Stimulated activated naive CD4-positive, alpha-beta T cell (primary cell): Measurements from ENCODE around the gene GOLGA6A.
"Not testable (repeated sequence)": the region's sequence is repeated elsewhere in the genome, so short reads cannot be mapped to it uniquely, and the experiment has no call there.

Source experiments
- DNase-seq, 6 experiments: peaks; one replicate each; lab custom pipeline; 2025; lab: John Stamatoyannopoulos, UW

Gene GOLGA6A, protein sequence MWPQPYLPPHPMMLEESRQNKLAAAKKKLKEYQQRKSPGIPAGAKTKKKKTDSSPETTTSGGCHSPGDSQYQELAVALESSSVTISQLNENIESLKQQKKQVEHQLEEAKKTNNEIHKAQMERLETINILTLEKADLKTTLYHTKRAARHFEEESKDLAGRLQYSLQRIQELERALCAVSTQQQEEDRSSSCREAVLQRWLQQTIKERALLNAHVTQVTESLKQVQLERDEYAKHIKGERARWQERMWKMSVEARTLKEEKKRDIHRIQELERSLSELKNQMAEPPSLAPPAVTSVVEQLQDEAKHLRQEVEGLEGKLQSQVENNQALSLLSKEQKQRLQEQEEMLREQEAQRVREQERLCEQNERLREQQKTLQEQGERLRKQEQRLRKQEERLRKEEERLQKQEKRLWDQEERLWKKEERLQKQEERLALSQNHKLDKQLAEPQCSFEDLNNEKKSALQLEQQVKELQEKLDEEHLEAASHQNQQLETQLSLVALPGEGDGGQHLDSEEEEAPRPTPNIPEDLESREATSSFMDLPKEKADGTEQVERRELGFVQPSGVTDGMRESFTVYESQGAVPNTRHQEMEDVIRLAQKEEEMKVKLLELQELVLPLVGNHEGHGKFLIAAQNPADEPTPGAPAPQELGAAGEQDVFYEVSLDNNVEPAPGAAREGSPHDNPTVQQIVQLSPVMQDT

DNA sequence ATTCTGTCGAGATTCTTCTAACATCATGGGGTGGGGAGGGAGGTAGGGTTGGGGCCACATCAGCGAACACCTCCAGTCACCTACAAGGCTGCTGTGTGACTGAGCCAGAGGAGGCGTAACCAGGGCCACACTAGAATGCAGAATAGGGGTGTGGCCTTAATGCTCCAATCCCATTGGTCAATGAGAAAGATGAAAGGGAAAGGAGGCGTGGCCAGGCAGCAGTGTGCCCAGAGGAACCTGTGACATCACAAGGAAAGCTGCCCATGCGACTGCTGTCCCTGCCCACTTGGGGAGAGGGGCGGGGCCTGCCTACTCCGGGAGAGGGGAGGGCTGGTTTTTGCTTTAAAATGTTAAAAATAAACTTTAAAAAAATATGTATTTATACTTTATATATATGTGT, at the start of gene GOLGA6A:
GOLGA6A (minus strand) TSS at position 101 of the 400 bp plus-strand sequence; CDS start at position 60, 41 bp downstream.
- not testable (repeated sequence) for DNase-seq

DNA sequence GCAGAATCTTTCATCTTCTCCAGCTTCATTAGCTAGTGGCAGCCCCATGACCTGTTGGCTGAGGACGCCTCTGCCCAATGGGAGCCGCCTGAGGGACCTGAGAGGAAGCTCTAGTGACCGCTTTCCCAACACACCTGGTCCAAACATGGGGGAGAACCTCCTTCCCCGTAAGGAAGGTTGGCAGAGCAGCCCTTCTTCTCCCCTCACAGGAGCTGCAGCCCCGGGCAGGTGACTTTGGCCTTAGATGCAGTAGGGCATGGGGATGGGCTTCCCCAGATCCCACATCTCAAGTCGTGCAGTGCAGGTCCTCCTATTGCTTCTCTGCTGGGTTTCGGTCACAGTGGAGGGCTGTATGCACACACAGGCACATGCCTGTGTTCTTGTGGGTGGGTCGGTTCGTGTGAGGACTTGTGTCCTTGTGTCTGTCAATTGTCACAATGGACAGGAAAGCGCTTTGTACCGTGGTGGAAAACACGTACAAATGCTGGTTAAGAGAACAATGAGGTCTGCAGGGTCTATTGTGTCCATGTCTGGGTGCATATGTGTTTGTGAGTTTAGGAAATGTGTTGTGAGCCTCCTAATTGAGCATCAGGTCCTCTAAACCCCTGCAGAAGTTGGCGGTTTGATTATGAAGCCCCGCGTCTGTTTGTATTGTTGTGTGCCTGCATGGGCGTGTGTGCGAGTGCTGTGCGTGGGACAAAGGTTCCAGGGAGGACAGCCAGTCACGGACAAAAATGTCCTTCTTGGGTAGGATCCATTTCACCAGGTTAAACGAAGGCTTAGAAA, 49.5 kb upstream of the GOLGA6A start:
- DNase-seq = no peak

DNA sequence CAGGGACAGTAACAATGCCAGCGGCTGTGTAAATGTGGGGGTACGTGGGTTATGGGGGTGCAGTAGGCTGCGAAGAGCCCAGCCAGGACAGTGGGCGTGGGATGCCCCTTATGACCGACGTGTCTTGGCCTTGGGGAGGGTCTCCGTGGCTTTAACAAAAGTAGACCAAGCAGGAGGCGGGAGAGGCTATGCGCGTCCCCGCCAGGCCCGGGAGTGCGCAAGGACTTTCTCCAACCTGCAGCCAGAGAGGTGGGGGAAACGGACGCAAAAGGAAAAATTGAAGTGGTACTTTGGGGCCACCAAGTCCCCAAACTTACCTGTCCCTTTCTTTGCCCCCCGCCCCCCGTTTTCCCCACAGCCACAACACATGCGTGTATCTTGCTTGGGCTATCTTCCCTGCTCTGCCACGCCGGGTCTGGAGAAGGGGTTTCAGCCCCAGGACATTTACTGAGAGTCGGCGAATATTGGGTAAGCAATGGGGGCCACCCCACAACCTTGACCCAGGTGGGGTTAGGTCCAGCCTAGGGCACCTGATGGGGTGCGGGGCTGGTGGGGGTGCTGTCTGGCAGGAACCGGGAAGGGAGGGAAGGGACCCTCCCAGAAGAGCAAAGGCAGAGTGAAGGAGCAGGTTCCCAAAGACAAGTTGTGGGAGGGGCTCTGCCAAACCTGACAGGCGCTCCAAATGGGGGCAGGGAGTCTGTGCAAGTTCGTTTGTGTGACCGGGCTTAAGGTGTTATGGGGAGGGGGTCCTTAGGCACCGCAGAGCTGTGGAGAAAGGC, 48.7 kb upstream of the GOLGA6A start:
- DNase-seq = no peak

DNA sequence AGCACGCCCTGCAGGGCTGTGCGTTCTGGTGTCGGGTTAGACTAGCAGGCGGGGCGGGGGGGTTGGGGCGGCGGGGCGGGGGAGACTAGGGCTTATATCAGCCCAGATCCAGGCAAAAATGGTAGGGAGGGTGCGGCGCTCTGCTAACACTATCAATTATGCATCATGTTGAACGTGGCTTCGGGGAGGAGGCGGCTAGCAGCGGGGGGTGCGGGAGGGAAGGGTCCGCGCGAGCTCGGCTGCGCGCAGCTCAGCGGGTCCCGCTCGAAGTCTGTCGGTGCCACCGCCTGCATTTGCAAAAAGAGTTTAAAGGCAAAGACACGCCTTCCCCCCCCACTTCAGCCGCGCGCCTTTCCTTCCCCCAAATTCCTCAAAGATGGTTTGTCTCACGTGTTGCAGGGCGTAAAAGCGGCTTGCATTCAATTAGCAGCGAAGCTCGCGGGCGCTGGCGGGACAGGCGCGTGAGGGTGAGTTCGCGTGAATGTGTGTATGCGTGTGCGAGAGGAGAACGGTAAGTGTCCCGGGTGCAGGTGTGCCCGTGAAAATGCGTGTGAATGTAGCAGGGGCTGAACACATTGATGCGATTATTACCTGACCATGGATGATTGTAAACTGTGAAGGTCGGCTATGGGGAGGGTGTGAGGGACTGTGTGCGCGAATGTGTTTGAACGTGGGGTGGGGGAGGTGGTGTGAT, 48.0 kb upstream of the GOLGA6A start, which contains the start of gene ISLR2:
ISLR2 (plus strand) TSS at position 432 of the 694 bp plus-strand sequence. CDS start 2,169 bp downstream, outside the sequence.
- no peak for DNase-seq

DNA sequence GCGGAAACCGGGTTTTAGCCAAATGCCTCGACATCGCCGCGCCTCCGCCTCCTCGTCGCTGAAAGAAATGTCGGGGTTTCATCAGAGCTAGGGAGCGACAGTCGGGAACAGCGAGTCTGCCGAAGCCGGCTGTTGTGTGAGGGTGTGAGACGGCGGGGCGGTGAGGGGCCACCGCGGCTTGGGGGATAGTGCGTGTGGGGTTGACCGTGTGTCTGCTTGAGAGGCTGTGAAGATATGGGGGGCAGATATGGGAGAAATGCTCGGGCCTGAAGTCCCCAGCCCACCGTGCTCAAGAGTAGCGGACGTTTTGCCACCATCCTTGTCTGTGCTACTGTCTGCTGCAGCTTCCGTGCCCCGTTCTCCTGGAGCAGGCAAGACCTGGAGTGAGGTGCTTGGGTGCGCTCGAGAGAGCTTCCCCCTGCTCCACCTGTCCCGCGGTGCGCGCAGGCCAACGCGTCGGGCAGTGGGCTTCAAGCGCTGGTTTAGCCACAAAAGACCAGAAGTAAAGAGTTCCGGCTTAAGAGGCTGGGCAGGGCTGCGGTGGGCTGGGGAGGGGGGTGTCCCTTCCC, 47.3 kb upstream of the GOLGA6A start:
- DNase-seq = no peak

DNA sequence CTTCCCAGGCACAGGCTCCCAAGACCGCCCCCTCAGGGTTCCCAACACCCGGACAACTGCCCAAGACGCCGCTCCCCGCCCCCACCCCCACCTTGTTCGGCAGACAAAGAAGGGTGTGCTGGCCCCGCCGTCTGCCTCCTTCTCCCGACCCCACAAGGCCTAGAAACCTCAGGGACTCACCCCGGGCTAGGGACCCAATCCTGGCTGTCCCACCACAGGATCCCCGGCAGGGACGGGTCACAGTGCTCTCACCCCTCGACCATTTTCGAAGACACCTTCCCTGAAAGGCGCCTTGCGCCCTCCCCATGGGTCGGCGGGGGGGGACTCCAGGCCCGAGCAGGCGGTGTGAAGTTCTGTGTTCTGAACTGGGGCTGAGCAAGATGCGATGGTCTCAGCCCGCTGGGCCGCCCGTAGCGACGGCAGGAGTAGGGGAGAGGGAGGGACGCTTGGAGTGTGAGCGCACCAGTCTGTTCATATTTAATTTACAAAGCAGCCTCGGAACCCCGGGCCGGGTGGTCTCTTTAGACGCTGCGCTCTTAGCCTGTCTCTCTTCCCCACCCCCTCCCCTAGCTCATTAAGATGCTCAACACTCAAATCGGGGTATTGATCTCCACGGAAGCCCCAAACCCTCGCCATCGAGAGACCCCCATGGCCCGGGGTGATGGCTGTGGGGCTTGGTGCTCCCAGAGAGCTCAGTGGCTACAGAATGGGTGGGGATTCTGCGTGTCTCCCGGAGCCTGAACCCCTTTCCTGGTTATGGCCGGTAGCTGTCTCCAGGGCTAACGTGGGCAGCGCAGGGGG, 46.6 kb upstream of the GOLGA6A start:
- DNase-seq = no peak

DNA sequence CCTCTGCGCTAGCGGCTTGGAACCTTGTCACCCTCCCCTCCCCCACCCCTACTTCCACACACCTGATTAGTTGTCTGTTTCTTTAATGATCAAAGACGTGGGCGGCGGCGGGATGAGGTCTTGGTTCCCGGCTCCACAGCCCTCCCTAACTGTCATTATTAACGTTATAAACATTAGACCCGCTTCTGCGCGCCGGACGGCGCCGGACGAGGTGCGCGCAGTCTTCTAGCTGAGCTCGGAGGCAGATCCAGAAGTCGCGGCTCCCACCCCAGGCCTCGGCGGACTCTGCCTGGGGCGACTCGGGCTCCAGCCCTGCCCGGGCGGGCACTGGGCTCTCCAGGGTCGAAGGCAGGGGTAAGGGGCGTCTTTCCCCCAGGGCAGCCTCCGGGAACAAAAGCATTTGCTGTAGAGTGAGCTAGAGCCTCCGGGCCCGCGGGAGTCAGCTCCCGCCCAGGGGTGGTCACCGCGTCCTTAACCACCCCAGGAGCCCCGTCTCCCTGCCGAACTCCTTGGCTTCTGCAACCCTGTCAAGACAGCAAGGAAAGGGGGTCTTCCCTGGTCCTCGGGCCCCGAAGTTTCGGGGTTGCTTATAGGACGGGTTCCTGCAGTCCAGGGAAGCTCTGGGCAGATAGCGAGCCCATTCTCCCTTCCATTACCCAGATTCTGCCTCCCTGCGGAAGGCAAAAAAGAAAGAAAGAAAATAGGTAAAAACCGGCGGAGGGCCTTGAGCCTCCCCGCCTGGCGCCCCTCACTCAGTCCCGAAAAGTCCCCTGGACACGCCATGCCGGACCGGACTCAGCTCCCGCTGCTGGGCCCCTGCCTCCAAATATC, 45.8 kb upstream of the GOLGA6A start:
- DNase-seq = no peak

DNA sequence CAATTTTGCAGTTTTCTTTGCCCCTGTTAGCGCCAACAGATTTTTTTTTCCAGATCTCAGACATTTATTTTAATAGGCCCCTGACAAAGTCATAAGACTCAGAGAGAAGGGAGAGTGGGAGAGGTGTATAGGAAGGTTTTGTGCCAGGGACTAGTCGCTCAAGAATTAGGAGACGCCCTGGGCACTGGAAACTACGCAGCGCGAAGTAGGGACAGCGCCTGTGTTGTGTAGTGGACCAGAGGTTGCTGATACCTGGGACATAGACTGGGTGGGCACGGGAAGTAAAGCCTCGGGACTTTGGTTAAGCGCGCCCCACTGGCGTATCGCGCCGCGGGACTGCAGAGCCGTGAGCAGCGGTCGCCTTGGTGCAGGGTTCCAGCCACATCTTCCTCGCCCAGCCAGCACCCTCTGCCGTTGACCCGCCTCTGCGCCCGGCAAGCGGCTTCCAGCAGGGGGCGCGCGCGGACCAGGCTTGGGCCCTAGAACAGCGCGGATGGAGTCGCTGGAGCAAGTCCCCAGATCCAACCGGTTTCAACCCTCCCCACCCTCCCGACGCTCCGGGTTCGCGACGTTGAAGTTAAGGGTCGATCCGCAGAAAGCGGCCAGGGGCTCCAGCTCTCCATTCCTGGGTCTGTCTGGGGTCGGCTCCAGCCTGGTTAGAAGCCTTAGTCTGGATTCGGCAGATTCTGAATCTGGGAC, 45.1 kb upstream of the GOLGA6A start:
- peak; percentile 47 to 81 (median 72) for DNase-seq

DNA sequence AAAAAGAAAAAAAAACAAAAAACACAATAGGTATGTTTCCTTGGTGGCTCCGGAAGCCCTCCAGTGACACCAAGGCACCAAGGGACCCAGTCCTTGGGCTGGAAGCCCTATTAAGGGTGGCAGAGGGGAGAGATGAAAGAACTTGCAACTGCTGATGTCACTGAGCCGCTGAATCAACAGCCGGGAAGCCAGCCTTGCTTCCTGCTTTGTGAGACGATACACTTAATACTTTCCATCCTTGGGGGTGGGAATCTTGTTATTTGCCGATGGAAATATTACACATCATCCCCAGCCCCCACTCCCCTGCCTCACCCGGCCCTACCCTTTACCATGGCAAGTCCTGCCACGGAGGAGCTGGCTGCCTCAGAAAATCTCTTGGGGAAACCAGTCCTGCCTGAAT, 42.4 kb upstream of the GOLGA6A start:
- no peak for DNase-seq

DNA sequence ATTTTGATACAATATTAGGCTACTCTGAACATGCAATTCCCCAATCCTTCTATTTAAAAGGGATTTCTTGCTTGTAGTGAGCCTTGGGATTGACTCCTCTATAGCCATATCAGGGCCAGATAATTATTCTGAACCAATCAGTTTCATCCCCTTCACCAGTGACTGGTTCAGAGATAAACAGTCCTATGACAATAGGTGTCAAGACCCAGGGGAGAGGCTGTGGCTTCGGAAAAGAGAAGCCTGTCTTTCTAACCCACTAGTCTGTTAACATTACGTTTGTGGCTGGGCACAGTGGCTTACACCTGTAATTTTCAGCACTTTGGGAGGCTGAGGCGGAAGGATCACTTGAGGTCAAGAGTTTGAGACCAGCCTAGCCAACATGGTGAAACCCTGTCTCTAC, 41.8 kb upstream of the GOLGA6A start:
- DNase-seq = no peak

DNA sequence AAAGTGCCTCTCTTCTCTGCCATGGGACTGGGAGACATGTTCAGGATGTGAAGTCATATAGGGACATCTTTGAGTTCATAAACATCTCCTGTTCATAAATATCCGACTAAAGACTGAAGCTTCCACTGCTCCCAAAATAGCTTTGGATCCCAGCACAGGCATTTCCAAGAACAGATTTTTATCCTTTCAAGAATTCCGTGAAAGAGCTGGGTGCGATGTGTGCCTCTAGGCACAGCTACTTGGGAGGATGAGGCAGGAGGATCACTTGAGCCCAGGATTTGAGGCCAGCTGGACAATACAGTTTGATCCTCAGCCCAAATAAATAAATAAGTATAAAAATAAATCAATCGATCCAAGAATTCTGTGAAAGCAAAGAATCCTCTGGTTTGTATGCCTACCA, 41.3 kb upstream of the GOLGA6A start:
- DNase-seq = no peak

DNA sequence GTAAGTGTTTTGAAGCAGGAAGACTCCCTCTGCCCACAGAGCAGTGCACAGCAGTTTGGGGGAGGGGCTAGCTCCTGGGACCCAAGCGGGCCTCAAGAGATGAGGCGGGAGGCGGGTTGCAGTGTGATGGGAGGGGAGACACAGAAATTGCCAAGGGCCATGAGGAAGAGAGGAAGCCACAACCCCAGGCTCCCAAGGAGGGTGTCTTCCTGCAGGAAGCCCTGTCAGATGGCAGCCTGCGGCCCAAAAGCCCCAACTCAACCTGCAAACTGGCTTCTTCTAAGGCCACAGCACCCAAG, 40.7 kb upstream of the GOLGA6A start:
- no peak for DNase-seq

DNA sequence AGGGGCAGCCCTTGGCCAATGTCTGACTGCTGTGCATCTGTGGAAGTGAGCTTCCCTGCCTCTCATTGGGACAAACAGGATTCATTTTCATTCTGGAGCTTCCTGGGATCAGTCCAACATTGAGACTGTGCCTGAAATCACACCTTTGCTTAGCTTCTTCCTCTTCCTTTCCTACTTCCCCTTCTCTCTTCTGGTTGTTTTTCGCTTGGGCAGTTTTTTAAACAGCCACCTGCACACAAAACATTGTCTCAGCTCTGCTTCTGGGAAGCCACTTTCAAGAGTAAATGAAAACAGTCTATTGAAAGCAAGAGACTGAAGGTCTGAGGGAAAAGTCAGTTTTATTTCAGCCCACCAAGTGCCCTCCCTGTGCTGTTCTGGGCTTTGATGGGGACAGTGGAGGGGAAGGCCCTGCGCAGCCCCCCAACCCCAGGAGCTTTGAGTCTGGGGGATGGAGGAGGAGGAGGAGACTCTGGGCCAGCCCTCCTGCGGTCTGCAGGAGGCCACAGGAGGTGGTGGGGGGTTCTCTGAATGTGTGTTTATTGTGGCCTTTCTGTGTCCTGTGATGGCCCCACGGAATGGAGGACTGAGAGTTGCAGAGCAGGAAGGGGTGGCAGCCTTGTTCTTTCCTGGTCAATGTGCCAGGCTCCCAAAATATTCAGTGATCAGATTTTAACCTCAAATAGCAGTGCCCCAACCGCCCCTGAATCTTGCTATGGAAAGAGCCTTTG, 40.2 kb upstream of the GOLGA6A start:
- DNase-seq = no peak

DNA sequence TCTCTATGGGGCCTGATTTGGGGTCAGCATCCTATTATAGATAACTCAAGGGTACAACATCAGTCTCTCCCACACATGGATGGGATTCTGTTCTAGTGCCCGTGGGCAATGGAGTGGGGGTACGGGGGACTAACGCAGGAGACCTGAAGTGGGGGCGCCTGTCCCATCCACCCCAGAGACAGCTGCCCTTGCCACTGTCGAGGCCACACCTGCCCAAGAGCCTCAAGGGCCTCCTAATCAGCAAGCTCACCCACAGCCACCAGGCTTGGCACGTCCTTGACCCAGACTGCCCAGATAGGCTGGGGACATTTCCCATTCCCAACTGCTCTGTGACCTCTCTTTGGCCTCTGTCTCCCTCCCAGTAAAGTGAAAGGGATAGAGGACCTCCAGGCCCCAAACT, 39.5 kb upstream of the GOLGA6A start:
- no peak for DNase-seq

DNA sequence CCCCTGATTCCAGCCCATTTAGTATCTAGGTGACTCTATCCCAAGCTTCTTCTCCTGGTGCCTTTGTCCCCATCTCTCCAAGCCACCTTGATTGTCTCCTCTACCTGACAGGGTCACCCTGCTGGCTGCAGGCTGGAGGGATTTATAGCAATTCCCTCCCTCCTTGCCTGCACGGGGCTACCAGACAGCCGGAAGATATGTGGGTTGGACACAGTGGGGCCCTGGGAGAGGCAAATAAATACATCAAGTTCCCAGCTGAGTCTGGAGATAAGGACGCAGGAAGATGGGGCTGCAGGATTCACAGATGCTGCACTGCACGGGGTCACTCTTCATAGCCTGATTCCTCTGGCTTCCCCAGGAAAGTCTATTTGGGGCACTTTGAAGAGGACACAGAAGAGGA, 38.7 kb upstream of the GOLGA6A start:
- no peak for DNase-seq

DNA sequence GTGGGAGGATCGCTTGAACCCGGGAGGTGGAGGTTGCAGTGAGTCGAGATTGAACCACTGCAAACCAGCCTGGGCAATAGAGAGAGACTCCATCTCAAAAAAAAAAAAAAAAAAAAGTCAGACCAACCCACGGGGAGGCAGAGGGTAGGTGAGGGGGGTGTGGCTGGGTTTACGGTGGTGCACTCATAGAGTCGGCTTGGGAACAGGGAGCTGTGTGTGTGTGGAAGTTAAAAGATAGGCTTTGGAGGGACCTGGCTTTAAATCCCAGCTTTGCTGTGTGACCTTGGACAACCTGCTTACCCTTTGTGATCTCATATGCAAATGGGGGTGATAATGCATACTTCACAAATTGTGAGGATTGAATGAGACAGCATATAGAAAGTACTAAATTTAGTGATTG, 38.1 kb upstream of the GOLGA6A start:
- no peak for DNase-seq

DNA sequence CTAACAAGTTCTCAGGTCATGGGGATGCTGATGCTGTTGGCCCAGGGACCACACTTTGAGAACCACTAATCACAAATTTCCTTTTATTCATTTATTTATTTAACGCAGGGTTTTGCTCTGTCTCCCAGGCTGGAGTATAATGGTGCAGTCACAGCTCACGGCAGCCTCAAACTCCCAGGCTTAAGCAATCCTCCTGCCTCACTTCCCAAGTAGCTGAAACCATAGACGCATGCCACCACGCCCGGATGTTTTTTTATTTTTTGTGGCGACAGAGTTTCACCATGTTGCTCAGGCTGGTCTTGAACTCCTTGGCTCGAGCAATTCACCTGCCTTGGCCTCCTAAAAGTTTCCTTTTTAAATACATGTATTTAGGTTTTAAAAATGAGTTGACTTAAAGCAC, 27.4 kb upstream of the GOLGA6A start:
- DNase-seq = no peak

DNA sequence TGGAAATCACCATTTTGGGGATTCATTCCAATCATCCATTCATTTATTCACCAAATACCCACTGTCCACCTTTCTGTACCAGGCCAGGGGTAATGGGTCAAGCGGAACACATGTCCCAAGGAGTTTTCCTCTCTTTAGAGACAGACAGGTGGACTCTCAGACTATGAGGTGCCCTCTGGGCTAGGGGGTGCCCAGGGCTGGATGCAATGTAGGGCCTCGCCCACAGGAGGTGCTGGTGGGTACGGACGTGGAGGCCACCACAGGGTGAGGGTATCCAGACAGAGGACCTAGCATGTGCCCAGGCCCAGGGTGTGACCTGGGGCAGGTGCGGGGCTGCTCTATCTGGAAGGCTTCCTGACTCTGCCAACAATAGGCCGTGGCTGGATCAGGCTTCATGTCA, 26.3 kb upstream of the GOLGA6A start:
- not testable (repeated sequence) for DNase-seq
